GM11168 (cell line): ENCODE measurements around the gene CCDC74B.
"Not testable (repeated sequence)": the region's sequence is repeated elsewhere in the genome, so short reads cannot be mapped to it uniquely, and the experiment has no call there.

Source experiments
- in situ Hi-C: fragments of 300-500 bp; cut with MboI; formaldehyde crosslinking; loops from one replicate; pipeline ENCODE4 v1.12.0; 2022; ENCODE audit warnings: low sequenced_read_pairs; ENCODE audit not compliant: unreplicated experiment

The CCDC74B gene

DNA sequence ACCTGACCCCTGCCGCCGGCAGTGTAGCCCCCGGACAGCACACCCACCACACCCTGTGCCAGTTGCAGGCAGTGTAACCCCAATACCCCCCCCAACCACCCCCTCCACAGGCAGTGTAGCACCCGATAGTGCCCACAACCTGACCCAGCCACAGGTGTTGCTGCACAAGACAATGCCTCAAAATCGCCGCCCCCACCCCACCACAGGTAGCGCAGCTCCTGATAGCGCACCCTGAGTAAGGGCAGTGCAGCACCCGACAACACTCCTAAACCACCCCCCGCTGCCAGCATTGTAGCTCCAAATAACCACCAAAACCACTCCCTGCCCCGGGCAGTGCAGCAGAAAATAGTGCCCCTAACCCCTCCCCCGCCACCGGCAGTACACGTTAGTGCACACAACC, 16.4 kb downstream of the CCDC74B start:
- in situ Hi-C loops: not testable (repeated sequence)

DNA sequence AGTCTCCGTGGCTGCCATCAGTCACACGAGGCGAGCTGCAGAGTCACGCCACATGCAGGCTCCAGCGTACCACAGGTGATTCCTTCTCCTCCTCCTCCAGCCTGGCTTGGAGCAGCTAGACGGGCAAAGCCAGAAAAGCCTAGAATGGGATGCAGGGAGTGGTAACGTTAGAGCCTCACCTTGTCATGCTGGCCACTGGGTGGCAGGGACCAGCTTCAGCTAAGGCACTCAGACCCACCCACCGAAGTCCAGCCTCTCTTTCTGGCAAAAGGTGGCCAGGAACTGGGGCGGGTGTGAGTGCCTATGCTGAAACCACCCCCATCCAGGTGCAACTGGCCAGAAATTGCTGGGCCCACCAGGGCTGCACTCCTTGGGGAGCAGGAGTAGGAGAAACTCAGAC, 17.2 kb downstream of the CCDC74B start:
- in situ Hi-C loops: not testable (repeated sequence)

DNA sequence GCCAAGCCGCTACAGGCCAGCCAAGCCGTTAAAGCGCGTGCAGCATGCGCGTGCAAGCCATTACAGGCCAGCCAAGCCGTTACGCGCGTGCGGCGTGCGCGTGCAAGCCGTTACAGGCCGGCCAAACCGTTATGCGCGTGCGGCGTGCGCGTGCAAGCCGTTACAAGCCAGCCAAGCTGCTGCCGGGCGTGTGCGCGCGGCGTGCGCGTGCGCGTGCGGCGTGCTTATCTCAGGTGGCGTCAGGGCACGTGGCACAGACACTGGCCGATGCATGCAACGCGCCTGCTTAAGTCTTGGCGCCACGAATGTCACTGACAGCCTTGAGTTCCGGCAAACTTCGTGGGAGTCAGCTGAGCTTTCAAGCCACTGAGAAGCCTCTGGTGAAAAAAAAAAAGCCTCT, 24.0 kb downstream of the CCDC74B start:
- in situ Hi-C loops: not testable (repeated sequence)

DNA sequence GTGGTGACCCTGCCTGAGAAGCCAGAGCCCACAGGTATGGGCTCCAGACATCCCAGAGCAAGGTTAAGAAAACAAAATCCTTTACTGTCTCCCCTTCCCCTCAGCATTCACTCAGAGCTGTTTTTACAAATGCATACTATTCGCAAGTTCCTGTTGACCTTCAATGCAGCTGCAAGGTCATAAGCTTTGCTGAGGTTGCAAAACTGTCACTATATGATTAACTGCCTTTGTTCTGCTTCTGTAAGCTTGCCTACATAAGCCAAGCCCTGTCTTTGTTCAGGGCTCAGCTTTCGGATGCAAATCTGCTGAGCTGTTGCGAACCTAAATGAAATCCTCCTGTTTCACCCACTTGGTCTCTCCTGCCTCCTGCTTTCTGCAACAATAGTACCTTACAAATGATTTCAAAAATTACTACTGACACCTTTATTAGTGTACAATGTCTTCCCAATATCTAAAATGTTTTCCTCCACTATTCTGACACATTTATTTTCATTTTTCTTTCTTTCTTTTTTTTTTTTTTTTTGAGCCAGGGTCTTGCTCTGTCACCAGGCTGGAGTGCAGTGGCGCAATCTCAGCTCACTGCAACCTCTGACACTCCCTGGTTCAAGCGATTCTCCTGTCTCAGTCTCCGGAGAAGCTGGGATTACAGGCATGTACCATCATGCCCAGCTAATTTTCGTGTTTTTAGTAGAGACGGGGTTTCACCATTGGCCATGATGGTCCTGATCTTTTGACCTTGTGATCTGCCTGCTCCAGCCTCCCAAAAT, 42.1 kb downstream of the CCDC74B start:
- in situ Hi-C loops: not testable (repeated sequence)
